Raji (cell line): ENCODE data around the gene NTN1.

Source experiments
- POLR2A ChIP-seq: IDR thresholded peaks from 2 replicates; pipeline ENCODE4 v1.6.1; 2011; ENCODE audit warnings: low read depth, low read length, control low read depth; ENCODE audit not compliant: insufficient read depth

Gene NTN1

GRCh38 chr17:9212376-9213302 is 191.3 kb downstream of the NTN1 start:
- TF ChIP-seq POLR2A = no peak

GRCh38 chr17:9213303-9213640 is 192.0 kb downstream of the NTN1 start:
- TF ChIP-seq POLR2A = no peak

GRCh38 chr17:9215465-9215864 is 194.2 kb downstream of the NTN1 start:
- TF ChIP-seq POLR2A = no peak

GRCh38 chr17:9217151-9218056 is 196.1 kb downstream of the NTN1 start:
- no peak for TF ChIP-seq POLR2A

GRCh38 chr17:9218064-9218635 is 196.8 kb downstream of the NTN1 start:
- TF ChIP-seq POLR2A = no peak

- TF ChIP-seq POLR2A = no peak
Observed at GRCh38 chr17:9218911-9219310, 197.6 kb downstream of the NTN1 start.

- TF ChIP-seq POLR2A = no peak
Observed at GRCh38 chr17:9219631-9220397, 198.5 kb downstream of the NTN1 start.

GRCh38 chr17:9220398-9221146 is 199.3 kb downstream of the NTN1 start:
- TF ChIP-seq POLR2A = no peak

- TF ChIP-seq POLR2A = no peak
Observed at GRCh38 chr17:9221147-9221921, 200.0 kb downstream of the NTN1 start.

- TF ChIP-seq POLR2A = no peak
Observed at GRCh38 chr17:9221922-9222180, 200.5 kb downstream of the NTN1 start.

GRCh38 chr17:9223531-9223930 is 202.2 kb downstream of the NTN1 start:
- TF ChIP-seq POLR2A = no peak

- TF ChIP-seq POLR2A = no peak
Observed at GRCh38 chr17:9224485-9224884, 203.2 kb downstream of the NTN1 start.

- TF ChIP-seq POLR2A = no peak
Observed at GRCh38 chr17:9225305-9226101, 204.2 kb downstream of the NTN1 start.
